ENCODE measurements around the gene B3GALT4. TPM values are rescaled to one million over a fixed set of nuclear protein-coding genes. Genes with fewer than 3 reads are reported as not detected.

Gene B3GALT4
- total and polyA plus RNA-seq, 2 of the 13 experiments (the other 11 are each of a cell fraction or from before 2014, with no cell fraction given), result 0.04 to 0.27 TPM

GRCh38 chr6:33271468-33272274, 5.3 kb upstream of the B3GALT4 start, which contains the start of the genes RPS18 and VPS52 (continued):
- TF ChIP-seq DNMT3B (CRISPR knock-in tag; conservative IDR thresholded peaks at IDR 0.05), result no peak
- peak; percentile 43; the same call in 1 of the 2 replicates for TF ChIP-seq TBX3 (IDR thresholded peaks at IDR 0.05; ENCODE audit: borderline replicate concordance)
- TF ChIP-seq ZNF639 (CRISPR knock-in tag; conservative IDR thresholded peaks at IDR 0.05), result peak; percentile 90
- TF ChIP-seq ZHX2 (IDR thresholded peaks at IDR 0.05; ENCODE audit: low read depth), result peak; percentile 90
- TF ChIP-seq ZHX2 (CRISPR knock-in tag; IDR thresholded peaks at IDR 0.05; ENCODE audit: borderline replicate concordance), result 0 out of 2 replicates have a peak, but pooled peaks have one; percentile 52
- TF ChIP-seq RARG (CRISPR knock-in tag; IDR thresholded peaks at IDR 0.05; ENCODE audit: low read depth), result peak; percentile 95; the same call in 1 of the 2 replicates
- peak; percentile 87; the same call in 1 of the 2 replicates for TF ChIP-seq ZBTB25 (CRISPR knock-in tag; IDR thresholded peaks at IDR 0.05)
- TF ChIP-seq ZNF724P (CRISPR knock-in tag; IDR thresholded peaks at IDR 0.05; ENCODE audit: borderline replicate concordance), result peak; percentile 46; the same call in 1 of the 2 replicates
- peak; percentile 54 for TF ChIP-seq E2F1 (CRISPR knock-in tag; IDR thresholded peaks at IDR 0.05)
- TF ChIP-seq NFYC (CRISPR knock-in tag; IDR thresholded peaks at IDR 0.05), result peak; percentile 47; the same call in 1 of the 2 replicates
- TF ChIP-seq EEA1 (CRISPR knock-in tag; IDR thresholded peaks at IDR 0.05; ENCODE audit: borderline replicate concordance), result no peak; the same call in 1 of the 2 replicates
- TF ChIP-seq EP300 (IDR thresholded peaks at IDR 0.05; ENCODE audit: low read depth in 2 of 2, low read length in 2 of 2), result peak in 1 of 2 experiments; percentile 10; a peak in 1 of 4 replicates
- TF ChIP-seq EP300 (CRISPR knock-in tag; IDR thresholded peaks at IDR 0.05; ENCODE audit: borderline replicate concordance), result peak; percentile 35; the same call in 1 of the 2 replicates
- no peak for TF ChIP-seq FUBP1 (CRISPR knock-in tag; IDR thresholded peaks at IDR 0.05; ENCODE audit: borderline replicate concordance)
- peak; percentile 96 for TF ChIP-seq ZNF350 (CRISPR knock-in tag; IDR thresholded peaks at IDR 0.05; ENCODE audit: borderline replicate concordance, low read depth)
